ENCODE results near the gene GREB1. TPM values are rescaled to one million over a fixed set of nuclear protein-coding genes. Genes with fewer than 3 reads are reported as not detected.

Gene GREB1
- total RNA-seq, 1 experiment from 2014 or later, result 1.3 TPM

DNA sequence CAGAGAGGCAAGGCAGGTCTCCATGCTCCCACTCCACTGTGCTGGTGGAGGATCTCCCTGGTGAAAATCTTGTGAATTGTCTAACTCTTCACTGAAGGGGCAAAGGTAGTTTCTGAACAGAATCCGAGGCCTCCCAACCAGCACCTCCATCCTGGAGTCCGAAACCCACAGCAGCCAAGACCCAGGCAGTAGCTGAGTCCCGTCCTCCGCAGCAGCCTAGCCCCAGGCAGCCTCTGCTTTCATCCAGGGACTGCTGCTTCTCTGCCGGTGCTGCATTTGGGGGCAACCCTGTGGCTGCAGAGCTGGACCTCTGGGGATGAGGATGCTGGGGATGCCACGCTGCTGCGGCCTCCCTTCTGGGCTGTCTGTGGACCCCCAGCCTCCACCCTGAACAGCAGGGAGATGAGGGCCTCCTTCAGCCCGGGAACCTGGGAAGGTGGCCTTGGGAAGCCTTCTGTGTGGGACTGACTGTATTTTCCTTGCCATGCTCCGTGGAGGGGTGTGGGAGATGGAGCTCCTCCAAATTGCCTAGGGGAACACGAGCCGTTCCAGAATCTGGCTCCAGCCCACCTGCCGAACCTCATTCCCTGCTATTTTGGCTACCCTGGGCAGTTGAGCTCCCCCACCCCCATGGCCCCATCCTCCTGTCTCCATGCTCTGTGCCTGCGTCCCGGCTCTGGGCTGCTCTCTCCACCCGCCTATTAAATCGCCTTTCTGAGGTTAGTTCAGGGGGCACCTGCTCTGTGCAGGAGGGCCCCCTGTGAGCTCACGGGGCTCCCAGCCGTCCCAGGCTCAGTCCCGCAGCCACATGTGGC lies 48.2 kb downstream of the GREB1 start:
- Histone ChIP-seq H3K27me3 (replicated peaks; ENCODE audit: insufficient read depth, low read depth, low read length, poor library complexity) (no peaks in the 10 kb centered on the region), H3K36me3 (ENCODE audit: insufficient read depth, low read length, poor library complexity, severe bottlenecking) (no peaks in the 10 kb centered on the region), H3K4me1 (ENCODE audit: insufficient read depth, low read length, poor library complexity, severe bottlenecking) (peaks cover 13% of the 10 kb centered on the region), H3K4me3 (ENCODE audit: low read depth, low read length, poor library complexity, severe bottlenecking) (no peak overlapping the region), H3K27ac (ENCODE audit: low read depth, low read length, poor library complexity, severe bottlenecking) (no peak overlapping the region), H3K9me3 (ENCODE audit: low read depth, low read length, poor library complexity, severe bottlenecking) (no peaks in the 10 kb centered on the region)
- ChIA-PET CTCF (interaction anchor here (0.5 to 4.1 kb wide), 8 partner anchors 23 to 750 kb away, joined by 3 to 63 read pairs (median 6); a partner anchor contains a TSS), POLR2A (ENCODE audit: low non-redundant PET) (no interaction called here)
- DNase-seq (ENCODE audit: low spot score), result no peak
- no peak for TF ChIP-seq CTCF (conservative IDR thresholded peaks at IDR 0.05; ENCODE audit: low read depth, low read length)
- no peak for TF ChIP-seq EZH2 (IDR thresholded peaks at IDR 0.05; ENCODE audit: borderline replicate concordance, low read depth, low read length, poor library complexity, severe bottlenecking)
- intact Hi-C loops (cut with micrococcal nuclease; ENCODE audit: unreplicated experiment), result loop anchor here (1.0 to 5.0 kb wide), 2 partner anchors 450 to 1425 kb away; no protein-coding TSS in a partner anchor
- BruUV-seq (replicated peaks), result no TSS peak

DNA sequence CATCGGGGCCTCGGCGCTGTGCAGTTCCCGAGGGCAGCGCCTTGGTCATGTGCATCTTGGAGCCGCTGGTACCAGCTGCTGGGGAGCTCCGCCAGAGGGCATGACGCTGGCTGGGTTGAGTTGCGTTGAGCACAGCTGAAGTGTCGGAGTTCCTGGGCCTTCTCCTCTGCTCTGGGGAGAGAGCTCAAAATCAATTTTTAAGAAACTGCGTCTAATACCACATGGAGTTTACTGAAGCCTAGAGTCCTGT lies 48.7 kb downstream of the GREB1 start:
- Histone ChIP-seq H3K27me3 (replicated peaks; ENCODE audit: insufficient read depth, low read depth, low read length, poor library complexity) (no peaks in the 10 kb centered on the region), H3K36me3 (ENCODE audit: insufficient read depth, low read length, poor library complexity, severe bottlenecking) (no peaks in the 10 kb centered on the region), H3K4me1 (ENCODE audit: insufficient read depth, low read length, poor library complexity, severe bottlenecking) (peaks cover 13% of the 10 kb centered on the region), H3K4me3 (ENCODE audit: low read depth, low read length, poor library complexity, severe bottlenecking) (no peak overlapping the region), H3K9me3 (ENCODE audit: low read depth, low read length, poor library complexity, severe bottlenecking) (no peaks in the 10 kb centered on the region), H3K27ac (ENCODE audit: low read depth, low read length, poor library complexity, severe bottlenecking) (no peak overlapping the region)
- ChIA-PET CTCF (interaction anchor here (0.5 to 4.1 kb wide), 9 partner anchors 23 to 750 kb away, joined by 3 to 63 read pairs (median 5); a partner anchor contains a TSS), POLR2A (ENCODE audit: low non-redundant PET) (no interaction called here)
- no TSS peak for BruUV-seq (replicated peaks)
- no peak for DNase-seq (ENCODE audit: low spot score)
- intact Hi-C loops (cut with micrococcal nuclease; ENCODE audit: unreplicated experiment), result loop anchor here (1.0 to 5.0 kb wide), 2 partner anchors 450 to 1425 kb away; no protein-coding TSS in a partner anchor
- TF ChIP-seq EZH2 (IDR thresholded peaks at IDR 0.05; ENCODE audit: borderline replicate concordance, low read depth, low read length, poor library complexity, severe bottlenecking) (no peak), CTCF (conservative IDR thresholded peaks at IDR 0.05; ENCODE audit: low read depth, low read length) (no peak)

DNA sequence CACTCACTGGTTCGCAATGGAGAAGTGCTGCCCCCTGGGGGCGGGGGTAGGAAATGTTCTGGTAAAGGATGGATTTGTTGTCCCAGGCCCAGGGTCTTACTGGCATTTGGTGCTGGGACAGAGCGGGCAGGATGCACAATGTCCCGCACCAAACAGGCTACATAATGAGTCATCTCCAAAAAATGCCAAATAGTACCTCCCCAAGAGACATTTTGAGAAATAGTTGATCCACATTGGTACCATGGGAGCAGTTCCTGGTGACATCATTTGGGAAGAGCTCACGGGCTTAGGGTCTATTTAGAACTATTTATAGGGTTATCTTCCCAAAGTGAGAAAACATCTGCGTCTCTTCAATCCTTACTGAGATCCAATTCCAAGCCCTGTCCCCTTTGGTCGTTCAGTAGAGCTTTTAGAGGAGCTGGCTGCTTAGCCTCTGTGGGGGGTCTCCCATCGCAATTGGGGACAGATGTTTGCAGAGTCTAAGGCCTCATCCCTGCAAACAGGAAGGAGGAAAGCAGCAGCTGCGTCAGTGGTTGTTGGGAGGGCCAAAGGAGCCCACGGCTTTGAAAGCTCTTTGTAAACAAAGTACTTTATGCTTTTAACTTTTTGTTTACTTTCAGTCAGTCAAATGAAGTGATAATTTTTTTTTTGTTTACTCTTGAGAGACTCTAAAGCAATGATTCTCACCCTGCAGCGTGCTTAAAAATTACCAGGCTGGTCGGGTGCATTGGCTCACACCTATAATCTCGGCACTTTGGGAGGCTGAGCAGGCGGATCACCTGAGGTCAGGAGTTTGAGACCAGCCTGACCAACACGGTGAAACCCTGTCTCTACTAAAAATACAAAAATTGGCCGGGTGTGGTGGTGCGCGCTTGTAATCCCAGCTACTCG lies 49.3 kb downstream of the GREB1 start:
- intact Hi-C loops (cut with micrococcal nuclease; ENCODE audit: unreplicated experiment), result loop anchor here (1.0 to 5.0 kb wide), 2 partner anchors 451 to 1424 kb away; no protein-coding TSS in a partner anchor
- Histone ChIP-seq H3K4me1 (ENCODE audit: insufficient read depth, low read length, poor library complexity, severe bottlenecking) (peaks cover 13% of the 10 kb centered on the region), H3K9me3 (ENCODE audit: low read depth, low read length, poor library complexity, severe bottlenecking) (no peaks in the 10 kb centered on the region), H3K27ac (ENCODE audit: low read depth, low read length, poor library complexity, severe bottlenecking) (no peak overlapping the region), H3K27me3 (replicated peaks; ENCODE audit: insufficient read depth, low read depth, low read length, poor library complexity) (no peaks in the 10 kb centered on the region), H3K4me3 (ENCODE audit: low read depth, low read length, poor library complexity, severe bottlenecking) (no peak overlapping the region), H3K36me3 (ENCODE audit: insufficient read depth, low read length, poor library complexity, severe bottlenecking) (no peaks in the 10 kb centered on the region)
- TF ChIP-seq EZH2 (IDR thresholded peaks at IDR 0.05; ENCODE audit: borderline replicate concordance, low read depth, low read length, poor library complexity, severe bottlenecking) (no peak), CTCF (conservative IDR thresholded peaks at IDR 0.05; ENCODE audit: low read depth, low read length) (peak; percentile 88)
- BruUV-seq (replicated peaks), result no TSS peak
- POLR2A ChIA-PET (ENCODE audit: low non-redundant PET), result no interaction called here
- CTCF ChIA-PET, result interaction anchor here (0.5 to 4.1 kb wide), 13 partner anchors 22 to 751 kb away, joined by 3 to 63 read pairs (median 4); a partner anchor contains a TSS
- peak; percentile 83 for DNase-seq (ENCODE audit: low spot score)
